SHP77 treated with DMSO at 0.1 percent for 48 hours (cell line): Measurements from ENCODE around the gene PLCZ1.
"Not testable (repeated sequence)": the region's sequence is repeated elsewhere in the genome, so short reads cannot be mapped to it uniquely, and the experiment has no call there.

Experiments
- DNase-seq: peaks from one replicate; lab custom pipeline; 2025; lab: John Stamatoyannopoulos, UW

Gene PLCZ1, protein sequence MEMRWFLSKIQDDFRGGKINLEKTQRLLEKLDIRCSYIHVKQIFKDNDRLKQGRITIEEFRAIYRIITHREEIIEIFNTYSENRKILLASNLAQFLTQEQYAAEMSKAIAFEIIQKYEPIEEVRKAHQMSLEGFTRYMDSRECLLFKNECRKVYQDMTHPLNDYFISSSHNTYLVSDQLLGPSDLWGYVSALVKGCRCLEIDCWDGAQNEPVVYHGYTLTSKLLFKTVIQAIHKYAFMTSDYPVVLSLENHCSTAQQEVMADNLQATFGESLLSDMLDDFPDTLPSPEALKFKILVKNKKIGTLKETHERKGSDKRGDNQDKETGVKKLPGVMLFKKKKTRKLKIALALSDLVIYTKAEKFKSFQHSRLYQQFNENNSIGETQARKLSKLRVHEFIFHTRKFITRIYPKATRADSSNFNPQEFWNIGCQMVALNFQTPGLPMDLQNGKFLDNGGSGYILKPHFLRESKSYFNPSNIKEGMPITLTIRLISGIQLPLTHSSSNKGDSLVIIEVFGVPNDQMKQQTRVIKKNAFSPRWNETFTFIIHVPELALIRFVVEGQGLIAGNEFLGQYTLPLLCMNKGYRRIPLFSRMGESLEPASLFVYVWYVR

DNA sequence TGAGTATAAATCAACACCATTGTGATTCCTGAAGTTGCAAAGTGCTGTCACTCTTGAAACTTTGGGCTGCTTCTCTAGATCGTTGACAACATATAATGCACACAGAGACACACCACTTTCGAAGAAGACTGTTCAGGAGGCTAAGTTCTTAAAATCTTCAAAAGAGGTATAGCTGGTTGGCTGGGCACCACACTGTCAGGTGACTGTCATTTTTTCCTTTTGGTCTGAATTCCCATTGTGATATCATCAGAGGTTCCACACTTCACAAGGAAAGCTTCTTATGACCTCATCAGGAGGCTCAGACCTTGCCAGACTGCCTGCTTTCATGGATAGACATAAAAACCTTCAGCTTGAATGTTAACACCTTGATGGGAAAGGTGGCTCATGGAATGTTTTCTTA lies at the start of gene PLCZ1, which contains the start of gene CAPZA3:
Gene PLCZ1 (minus strand): TSS at position 194 of the 400 bp plus-strand sequence. CDS start 641 bp downstream, outside the sequence.
Gene CAPZA3 (plus strand): TSS at position 301 of the 400 bp plus-strand sequence. CDS start 150 bp downstream, outside the sequence.
- no peak for DNase-seq

DNA sequence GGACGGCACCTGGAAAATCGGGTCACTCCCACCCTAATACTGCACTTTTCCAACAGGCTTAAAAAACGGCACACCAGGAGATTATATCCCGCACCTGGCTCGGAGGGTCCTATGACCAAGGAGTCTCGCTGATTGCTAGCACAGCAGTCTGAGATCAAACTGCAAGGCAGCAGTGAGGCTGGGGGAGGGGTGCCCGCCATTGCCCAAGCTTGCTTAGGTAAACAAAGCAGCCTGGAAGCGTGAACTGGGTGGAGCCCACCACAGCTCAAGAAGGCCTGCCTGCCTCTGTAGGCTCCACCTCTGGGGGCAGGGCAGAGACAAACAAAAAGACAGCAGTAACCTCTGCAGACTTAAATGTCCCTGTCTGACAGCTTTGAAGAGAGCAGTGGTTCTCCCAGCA lies 47.7 kb upstream of the PLCZ1 start:
- DNase-seq, result not testable (repeated sequence)

DNA sequence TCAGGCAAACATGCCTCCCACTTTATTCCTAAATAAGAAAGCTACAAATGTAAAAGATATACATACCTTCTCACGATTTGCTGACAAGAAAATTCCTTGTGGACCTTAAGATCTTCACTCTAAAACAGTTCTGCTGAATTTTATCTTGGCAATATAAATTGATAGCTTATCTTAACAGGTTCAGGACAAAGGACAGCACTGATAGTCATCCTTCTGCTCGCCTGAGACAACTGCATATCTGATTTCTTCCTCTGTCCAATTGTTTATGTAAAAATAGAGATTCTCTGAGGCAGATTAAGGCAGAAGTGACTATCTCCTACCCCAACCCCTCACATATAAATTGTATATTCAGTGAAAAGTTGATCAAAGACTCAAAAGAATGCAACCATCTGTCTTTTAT lies 45.0 kb upstream of the PLCZ1 start:
- no peak for DNase-seq

DNA sequence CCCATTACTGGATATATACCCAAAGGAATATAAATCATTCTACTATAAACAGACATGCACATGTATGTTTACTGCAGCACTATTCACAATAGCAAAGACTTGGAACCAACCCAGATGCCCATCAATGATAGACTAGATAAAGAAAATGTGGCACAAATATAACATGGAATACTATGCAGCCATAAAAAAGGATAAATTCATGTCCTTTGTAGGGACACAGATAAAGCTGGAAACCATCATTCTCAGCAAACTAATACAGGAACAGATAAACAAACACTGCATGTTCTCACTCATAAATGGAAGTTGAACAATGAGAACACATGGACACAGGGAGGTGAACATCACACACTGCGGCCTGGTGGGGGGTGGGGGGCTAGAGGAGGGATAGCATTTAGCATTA lies 28.7 kb upstream of the PLCZ1 start:
- DNase-seq, result not testable (repeated sequence)

DNA sequence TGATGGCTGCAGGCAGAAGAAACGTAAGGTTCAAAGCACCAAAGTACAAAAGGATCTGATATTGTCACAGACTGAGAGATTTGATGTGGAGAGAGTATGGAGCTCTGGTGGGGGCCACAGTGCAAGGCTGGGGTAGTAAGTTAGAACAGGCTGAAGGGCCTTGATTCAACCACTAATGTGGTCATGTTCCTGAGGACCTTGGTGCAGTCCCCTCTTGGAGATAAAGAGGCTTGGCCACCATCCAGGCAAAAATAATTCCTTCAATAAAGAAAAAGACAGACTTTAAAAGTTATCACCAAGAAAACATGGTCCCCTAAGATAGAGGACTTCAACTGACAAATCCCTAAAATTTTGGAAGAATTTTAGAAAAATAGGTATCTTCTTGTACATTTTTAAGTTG lies 17.5 kb upstream of the PLCZ1 start:
- DNase-seq, result no peak

DNA sequence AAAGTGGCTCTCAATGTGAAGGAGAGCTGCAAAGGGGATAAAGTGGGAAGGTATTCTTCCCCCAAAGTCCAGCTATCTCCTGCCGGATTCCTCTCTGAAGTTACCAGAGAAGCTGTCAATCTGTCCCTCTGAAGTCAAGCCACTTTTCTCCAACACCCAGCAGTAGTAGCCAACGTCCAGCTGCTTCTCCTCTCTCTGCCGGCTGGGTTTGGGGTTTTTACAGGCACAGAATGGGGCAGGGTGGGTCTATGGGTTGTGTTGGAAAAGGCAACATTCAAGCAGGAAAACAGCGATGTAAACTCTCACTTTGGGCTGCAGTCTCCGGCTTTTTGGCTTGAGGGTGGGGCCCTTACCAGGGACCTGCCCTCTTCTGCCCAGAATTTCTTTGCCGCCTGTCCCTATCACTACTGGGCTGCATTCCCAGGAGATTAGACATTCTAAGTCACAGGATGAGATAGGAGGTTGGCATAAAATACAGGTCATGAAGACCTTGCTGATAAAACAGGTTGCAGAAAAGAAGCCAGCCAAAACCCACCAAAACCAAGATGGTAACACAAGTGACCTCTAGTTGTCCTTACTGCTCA lies 16.4 kb upstream of the PLCZ1 start:
- no peak for DNase-seq

DNA sequence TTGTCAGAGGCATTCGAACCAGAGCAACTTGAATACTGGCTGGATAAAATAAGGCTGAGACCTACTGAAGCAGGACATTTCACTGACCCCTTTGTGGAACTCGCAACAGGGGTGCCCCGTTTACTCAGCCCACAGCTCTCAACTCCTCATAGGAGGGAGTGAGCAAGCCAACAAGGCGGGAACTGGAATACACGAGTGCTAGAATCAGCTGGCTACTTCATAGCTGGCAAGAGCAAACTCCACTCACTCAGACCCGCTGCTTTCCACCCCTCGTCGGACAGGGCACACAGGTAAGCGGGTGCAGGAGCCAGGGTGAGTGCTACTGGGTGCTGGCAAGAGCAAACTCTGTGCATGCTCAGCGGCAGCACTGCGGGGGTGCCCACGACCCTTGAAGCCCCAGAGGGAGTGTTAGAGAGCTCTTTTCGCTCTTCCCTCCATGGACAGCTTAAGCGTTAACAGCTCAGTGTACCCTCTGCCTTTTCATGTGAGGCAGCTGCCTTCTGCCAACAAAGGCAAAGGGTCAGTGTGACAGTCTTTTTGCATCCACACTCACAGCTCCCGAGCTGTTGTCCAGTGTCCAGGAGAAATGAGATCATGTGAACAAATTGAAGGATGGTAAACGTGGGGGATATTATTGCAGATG lies 15.8 kb upstream of the PLCZ1 start:
- DNase-seq, result no peak

DNA sequence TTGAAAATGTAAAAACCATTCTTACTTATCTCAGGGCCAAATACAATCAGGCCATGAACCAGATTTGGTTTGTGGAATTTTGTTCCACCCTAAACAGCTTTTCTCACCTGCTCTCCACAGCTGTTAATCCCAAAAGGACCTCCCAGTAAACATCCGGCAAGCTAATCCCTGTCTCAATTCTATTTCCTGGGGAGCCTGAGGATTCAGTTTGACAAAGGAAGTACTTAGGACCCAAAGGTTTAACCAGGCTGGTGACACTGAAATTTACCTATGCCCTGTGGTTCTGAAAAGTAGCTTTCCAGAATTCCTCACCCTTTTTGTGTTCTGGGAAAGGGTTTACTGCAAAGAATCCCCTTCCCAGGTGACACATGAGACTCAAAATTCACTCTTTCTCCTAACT lies 15.1 kb upstream of the PLCZ1 start:
- no peak for DNase-seq

DNA sequence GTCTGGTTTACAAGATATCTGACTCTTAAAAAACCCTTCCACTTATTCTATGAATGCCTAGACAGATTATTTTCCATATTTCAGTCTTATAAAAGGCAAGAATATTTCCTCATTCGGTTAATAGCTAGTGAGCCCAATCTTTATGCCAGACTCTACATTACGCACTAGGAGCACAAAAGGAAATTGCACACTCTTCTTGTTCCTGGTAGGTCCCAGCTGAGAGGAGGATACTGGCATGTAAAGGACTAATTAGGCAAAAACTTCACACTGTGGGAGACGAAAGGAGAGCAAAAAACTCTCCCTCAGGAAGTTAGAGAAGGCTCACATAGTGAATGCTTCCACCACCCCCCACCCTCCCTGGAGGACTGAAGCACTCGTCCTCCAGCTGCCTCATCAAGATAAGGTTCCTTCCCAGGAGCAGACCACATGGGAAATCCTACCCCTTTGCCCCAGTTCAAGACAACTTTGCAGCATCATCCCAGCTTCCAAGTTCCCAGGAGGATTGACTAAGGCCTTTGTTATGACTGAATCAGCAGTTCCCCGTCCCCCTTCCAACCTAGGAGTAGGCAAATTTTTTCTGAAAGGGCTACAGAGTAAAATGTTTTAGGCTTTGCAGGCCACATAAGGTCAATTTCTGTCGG lies 14.6 kb upstream of the PLCZ1 start:
- no peak for DNase-seq

DNA sequence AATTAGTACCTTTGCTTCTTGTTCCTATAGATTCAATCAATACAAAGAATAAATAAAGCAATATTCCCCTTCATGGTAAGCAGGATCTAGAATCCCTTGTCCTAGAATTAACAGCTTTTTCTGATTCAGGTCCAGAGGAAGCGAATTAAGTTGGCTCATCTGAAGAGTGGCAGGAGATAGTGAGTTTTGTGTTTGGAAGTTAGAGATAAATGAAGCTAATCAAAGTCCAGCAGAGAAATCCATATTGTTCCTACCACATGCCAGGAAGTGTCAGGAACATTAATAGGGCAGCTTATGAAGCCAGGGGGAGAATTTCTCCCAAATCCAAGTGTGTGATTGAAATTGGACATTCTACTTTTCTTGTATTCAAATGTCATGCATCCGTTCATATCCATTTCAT lies 14.1 kb upstream of the PLCZ1 start:
- no peak for DNase-seq

DNA sequence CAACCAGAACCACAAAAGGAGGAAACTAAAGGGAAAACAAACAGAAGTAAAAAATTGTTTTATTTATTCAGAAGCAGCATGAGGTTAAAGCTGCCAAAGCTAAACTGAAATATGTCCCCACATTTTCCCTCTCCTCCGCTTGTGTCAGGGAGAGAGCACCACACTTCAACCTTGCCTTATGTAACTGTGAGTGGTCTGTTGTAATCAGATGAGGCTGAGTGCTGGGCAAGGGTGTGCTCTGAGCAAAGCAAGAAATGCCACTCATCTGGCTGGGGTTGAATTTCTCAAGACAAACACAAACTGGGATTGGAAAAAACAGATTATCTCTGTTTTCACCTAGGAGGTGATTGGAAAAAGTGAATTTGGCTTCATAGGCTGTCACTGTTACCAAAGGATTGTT lies 12.3 kb upstream of the PLCZ1 start:
- DNase-seq, result no peak

DNA sequence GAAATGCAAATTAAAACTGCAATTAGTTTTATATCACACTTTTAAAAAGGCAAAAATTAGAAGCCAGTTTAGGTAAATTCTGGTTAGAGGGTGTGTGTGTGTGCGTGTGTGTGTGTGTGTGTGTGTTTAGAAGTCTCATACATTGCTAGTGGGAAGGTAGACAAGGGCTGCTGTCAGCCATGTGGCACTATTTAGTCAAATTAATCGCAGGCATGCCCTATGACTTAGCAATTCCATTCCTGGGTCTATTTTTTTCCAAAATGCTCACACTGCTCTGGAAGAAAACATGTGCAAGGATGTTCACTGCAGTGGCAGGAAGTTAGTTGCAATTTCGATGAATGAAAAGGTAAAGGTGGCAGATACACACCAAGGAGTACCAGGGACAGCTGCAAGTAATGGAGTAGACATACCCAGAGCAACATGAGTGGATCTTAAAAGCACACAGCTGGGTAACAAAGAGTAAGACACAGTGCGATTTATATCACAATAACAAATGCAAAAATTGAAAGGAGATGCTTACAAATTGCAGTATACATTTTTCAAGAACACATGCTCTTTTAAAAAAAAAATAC lies 11.7 kb upstream of the PLCZ1 start:
- DNase-seq, result no peak

DNA sequence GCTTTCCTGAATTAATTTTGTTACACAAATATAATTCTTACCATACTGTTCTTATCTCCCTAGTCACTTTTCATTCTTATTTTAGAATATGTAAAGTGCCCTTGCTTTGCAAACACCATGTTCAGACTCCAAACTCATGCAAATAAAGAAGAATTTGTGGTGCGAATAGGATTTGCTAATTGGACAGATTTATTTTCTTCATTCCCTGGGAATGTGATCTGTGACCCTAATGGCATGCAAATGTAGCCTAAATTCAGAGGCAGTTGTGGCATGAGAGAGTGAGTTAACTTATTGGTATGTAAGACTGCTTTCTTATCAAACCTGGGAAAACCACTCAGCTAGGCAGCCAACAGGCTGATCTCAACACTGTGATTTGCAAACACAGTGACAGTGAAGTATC lies 10.1 kb upstream of the PLCZ1 start:
- no peak for DNase-seq

DNA sequence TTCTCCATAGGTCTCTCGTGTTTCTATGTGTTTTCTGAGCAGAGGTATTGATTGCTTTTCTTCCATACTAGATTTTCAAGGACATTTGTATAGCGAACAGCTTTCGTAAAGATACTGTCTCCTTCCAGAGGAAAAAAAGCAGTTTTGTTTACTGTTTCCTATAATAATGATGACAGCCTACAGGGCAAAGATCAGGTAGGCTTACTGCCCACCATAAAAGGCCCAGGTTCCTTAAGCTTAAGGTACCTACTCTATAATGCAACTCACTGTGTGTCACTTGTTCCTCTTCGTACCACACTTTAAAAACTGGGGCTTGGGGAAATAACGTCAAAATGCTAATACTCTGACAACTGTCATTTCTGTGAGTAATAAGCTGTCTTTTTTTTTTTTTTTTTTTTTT lies 6.7 kb downstream of the PLCZ1 start:
- no peak for DNase-seq

DNA sequence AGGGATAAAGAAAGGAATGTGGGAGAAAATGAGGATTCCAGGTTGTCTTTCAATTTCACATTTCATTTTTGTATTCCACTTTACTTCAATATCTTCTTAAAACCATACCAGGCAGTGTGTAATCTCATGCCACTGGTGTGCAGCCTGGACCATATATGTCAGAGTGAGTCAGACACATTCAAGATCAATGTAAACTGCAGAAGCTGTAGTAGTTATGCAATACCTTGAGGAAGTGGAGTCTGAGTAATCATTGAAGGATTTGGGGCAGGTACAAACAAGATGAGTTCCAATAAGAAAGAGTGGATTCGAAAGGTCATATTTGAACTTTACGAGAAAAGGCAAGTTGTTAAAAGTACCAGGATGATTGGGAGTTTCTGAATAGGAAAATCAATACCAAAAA lies 14.1 kb downstream of the PLCZ1 start:
- DNase-seq, result no peak

DNA sequence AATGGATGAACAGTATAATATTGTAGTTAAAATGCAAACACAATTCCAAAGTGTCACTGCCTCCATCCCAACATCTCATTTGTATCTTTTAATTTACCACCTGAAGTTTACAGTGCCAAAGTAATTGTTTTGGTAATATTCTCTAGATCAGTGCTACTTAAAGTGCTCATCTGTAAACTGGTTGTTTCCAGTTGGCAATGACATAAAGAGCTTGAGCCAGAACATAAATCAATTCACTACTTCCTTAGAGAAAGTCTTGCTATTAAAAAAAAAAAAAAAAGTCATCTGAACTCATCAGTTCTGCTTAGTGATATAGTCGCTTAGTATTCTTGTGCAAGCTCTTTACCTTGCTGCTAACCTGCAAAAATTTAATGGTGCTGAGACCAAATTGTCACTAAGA lies 16.4 kb downstream of the PLCZ1 start:
- no peak for DNase-seq

DNA sequence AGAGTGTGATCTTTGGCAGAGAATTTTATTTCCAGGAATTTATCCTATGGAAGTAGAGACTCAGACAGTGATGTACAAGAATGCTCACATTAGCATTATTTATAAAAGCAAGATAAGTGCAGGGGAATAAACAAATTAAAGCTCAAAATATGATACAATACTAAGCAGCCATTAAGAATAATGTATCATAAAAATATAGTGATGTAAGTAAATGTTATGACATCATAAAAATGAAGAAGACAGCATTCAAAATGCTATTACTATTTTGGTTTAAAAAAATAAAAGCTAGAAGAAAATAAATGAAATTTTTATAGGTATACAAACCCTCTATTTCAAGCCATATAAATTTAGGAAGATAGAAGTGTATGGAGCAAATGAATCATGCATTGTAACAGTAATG lies 17.1 kb downstream of the PLCZ1 start:
- no peak for DNase-seq

DNA sequence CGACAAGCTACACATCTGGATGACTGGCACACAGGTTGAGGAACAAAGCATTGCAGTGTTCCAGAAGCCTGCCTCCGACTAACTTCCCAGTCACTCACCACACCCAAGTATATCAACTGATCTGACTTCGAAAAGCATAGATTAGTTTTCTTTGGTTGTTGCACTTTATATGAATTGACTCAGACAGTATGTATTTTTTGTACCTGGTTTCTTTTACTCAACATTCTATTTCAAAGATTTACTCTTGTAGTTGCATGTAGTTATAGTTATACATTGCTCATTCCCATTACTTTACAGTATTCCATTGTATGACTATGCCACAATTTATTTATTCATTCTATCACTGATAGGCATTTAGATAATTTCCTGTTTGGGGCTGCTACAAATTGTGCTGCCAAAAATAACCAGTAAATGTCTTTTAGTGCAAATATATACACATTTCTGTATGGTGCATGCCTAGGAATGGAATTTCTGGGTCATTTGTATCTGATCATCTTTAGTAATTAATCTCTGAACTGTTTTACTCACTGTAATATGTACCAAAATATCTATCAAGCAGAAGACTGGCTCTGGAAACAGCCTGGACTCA lies 17.8 kb downstream of the PLCZ1 start:
- DNase-seq, result no peak

DNA sequence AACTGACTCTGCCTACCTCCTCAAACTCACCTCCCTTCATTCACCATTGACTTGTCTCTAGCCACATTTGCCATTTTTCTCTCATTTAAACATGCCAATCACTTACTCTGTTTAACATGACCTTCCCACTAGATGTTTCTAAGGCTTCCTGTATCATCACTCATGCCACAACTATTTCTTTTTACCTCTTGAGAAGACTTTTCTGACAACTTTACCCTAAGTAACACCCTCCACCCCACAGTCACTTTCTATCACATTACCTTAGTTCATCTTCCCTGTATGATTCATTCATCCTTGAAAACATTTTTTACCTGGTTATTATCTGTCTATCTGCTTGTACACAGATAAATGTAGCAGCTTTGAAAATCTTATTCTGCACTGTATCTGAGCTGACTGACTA lies 19.4 kb downstream of the PLCZ1 start:
- DNase-seq, result no peak

DNA sequence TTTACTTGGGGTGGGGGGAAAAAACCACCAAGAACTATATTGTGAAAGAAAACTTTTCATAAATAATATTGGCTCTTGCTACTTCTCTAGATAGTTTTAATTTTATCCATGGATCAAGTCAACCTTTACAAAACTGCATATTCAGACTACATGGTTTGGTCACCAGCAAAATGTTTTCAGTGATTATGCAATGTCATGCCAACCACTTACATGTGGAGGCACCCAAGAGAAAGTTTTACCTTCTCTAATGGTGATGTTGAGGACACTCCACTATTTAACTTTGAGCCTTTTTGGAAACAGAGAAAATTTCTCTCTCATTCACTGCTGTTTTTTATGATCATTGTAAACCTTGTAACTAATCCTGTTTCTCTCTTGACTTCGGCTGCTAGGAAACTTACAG lies 21.6 kb downstream of the PLCZ1 start:
- DNase-seq, result no peak

DNA sequence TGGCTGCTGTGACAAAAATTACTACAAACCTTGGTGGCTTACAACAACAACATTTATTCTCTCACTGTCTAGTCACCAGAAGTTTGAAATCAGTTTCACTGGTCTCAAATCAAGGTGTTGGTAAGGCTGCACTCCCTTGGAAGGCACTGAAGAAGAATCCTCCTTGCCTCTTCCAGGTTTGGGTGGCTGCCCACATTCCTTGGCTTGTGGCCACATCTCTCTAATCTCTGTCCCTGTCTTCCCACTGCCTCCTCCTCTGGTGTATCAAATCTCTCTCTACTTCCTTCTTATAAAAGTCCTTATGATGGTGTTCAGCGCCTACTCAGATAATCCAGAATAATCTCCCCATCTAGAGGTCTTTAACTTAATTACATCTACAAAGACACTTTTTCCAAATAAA lies 31.0 kb downstream of the PLCZ1 start:
- DNase-seq, result no peak

DNA sequence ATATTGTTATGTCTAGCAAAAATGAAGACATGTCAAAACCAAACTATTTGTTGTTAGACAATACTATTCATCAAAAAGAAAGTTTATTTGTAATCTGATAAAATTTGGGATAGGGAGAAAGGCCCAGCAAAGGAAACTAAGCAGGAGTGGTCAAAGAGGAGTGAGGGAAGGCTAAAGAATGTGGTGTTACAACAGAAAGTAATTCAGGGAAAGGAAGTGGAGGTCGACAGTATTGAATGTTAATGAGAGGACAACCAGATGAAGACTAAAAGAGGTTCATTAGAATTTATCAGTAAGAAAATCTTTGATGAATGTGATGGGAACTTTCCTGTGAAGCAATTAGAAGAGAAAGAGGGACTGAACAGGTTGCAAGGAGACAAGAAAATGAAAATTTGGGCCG lies 33.9 kb downstream of the PLCZ1 start:
- DNase-seq, result no peak
